ENCODE measurements around the gene FAAP100. TPM values are rescaled to one million over a fixed set of nuclear protein-coding genes. Genes with fewer than 3 reads are reported as not detected.

FAAP100 gene
- total RNA-seq, 2 experiments from 2014 or later, result 40.5 to 42.7 TPM

GRCh38 chr17:81513753-81514488 is 38.2 kb downstream of the FAAP100 start:
- ChIA-PET POLR2A (interaction anchor here (0.5 to 4.5 kb wide), 8 partner anchors 13 to 275 kb away, joined by 3 to 33 read pairs (median 3); partner anchors contain the start of genes FAAP100, NDUFAF8, SLC38A10 and TEPSIN), CTCF (interaction anchor here (1.2 kb wide), 1 partner anchor 29 kb away, joined by 4 read pairs; no protein-coding TSS in a partner anchor)
- Mint-ChIP-seq H3K9me3 (no peaks in the 10 kb centered on the region), H3K4me3 (peak overlapping the region; percentile 85), H3K27me3 (no peaks in the 10 kb centered on the region), H3K27ac (peak overlapping the region; percentile 91), H3K4me1 (ENCODE audit: low read depth) (peaks cover 30% of the 10 kb centered on the region), H3K36me3 (ENCODE audit: low read depth) (peaks cover 37% of the 10 kb centered on the region)
- intact Hi-C loops (cut with micrococcal nuclease), result no loop called here
- ATAC-seq, result peak; percentile 4
- DNase-seq, result peak; percentile 67
- TF ChIP-seq CTCF (IDR thresholded peaks at IDR 0.05), result no peak

- H3K4me3 Mint-ChIP-seq, result peak overlapping the region; percentile 85
- ChIA-PET POLR2A (interaction anchor here (0.6 to 4.5 kb wide), 6 partner anchors 12 to 274 kb away, joined by 3 to 33 read pairs (median 4); partner anchors contain the start of genes FAAP100, NDUFAF8, SLC38A10 and TEPSIN), CTCF (interaction anchor here (1.2 kb wide), 1 partner anchor 29 kb away, joined by 4 read pairs; no protein-coding TSS in a partner anchor)
- ATAC-seq (peak; percentile 49), DNase-seq (peak; percentile 90)
- intact Hi-C loops (cut with micrococcal nuclease), result no loop called here
- TF ChIP-seq CTCF (IDR thresholded peaks at IDR 0.05), result no peak
- H3K4me1 Mint-ChIP-seq (ENCODE audit: low read depth), result peaks cover 32% of the 10 kb centered on the region
- H3K36me3 Mint-ChIP-seq (ENCODE audit: low read depth), result peaks cover 42% of the 10 kb centered on the region
- no peaks in the 10 kb centered on the region for H3K9me3 Mint-ChIP-seq
- no peaks in the 10 kb centered on the region for H3K27me3 Mint-ChIP-seq
- H3K27ac Mint-ChIP-seq, result peak overlapping the region; percentile 91
These were observed 38.8 kb downstream of the FAAP100 start for GRCh38 chr17:81513372-81513752.

- ATAC-seq (peak; percentile 57), DNase-seq (peak; percentile 91)
- H3K36me3 Mint-ChIP-seq (ENCODE audit: low read depth), result peaks cover 45% of the 10 kb centered on the region
- ChIA-PET POLR2A (interaction anchor here (0.9 to 4.5 kb wide), 8 partner anchors 11 to 218 kb away, joined by 3 to 33 read pairs (median 6); partner anchors contain the start of genes FAAP100 and SLC38A10), CTCF (interaction anchor here (1.2 kb wide), 1 partner anchor 28 kb away, joined by 4 read pairs; no protein-coding TSS in a partner anchor)
- peak within 1 kb of the TSS; percentile 92 for H3K27ac Mint-ChIP-seq
- no peaks in the 10 kb centered on the region for H3K9me3 Mint-ChIP-seq
- peaks cover 27% of the 10 kb centered on the region for H3K4me1 Mint-ChIP-seq (ENCODE audit: low read depth)
- peak within 1 kb of the TSS; percentile 97 for H3K4me3 Mint-ChIP-seq
- intact Hi-C loops (cut with micrococcal nuclease), result no loop called here
- TF ChIP-seq CTCF (IDR thresholded peaks at IDR 0.05), result no peak
- no peaks in the 10 kb centered on the region for H3K27me3 Mint-ChIP-seq
These were observed 39.4 kb downstream of the FAAP100 start, which contains the start of gene ACTG1 for GRCh38 chr17:81512562-81513371. Gene ACTG1 (minus strand): TSS chr17:81512799. CDS start chr17:81512354, 445 bp downstream.

GRCh38 chr17:81511804-81512561 is 40.2 kb downstream of the FAAP100 start:
- Mint-ChIP-seq H3K27me3 (no peaks in the 10 kb centered on the region), H3K36me3 (ENCODE audit: low read depth) (peaks cover 45% of the 10 kb centered on the region), H3K4me3 (peak overlapping the region; percentile 97), H3K27ac (peak overlapping the region; percentile 92), H3K4me1 (ENCODE audit: low read depth) (peaks cover 26% of the 10 kb centered on the region), H3K9me3 (no peaks in the 10 kb centered on the region)
- ATAC-seq (no peak), DNase-seq (no peak)
- ChIA-PET CTCF (interaction anchor here (6.2 kb wide), 1 partner anchor 28 kb away, joined by 28 read pairs; no protein-coding TSS in a partner anchor), POLR2A (interaction anchor here (0.9 to 4.5 kb wide), 7 partner anchors 9 to 271 kb away, joined by 3 to 33 read pairs (median 5); partner anchors contain the start of gene FAAP100)
- no peak for TF ChIP-seq CTCF (IDR thresholded peaks at IDR 0.05)
- intact Hi-C loops (cut with micrococcal nuclease), result no loop called here

Data from activated CD8-positive, alpha-beta T cell treated with anti-CD3 and anti-CD28 coated beads for 36 hours (primary cell).